Activated CD4-positive, alpha-beta memory T cell treated with anti-CD3 and anti-CD28 coated beads for 36 hours (primary cell): Measurements from ENCODE around the gene MXRA8. TPM values are rescaled to one million over a fixed set of nuclear protein-coding genes. Genes with fewer than 3 reads are reported as not detected.

Source experiments
- CTCF ChIA-PET: fragments of 350-600 bp; sonication (Branson Sonifier 250); formaldehyde crosslinking; loops from one replicate; lab custom pipeline; 2021; ENCODE audit warnings: antibody characterized with exemption, inconsistent platforms; lab: Charles Lee
- POLR2A ChIA-PET: fragments of 350-600 bp; sonication (Branson Sonifier 250); formaldehyde crosslinking; loops from one replicate; lab custom pipeline; 2021; ENCODE audit warnings: antibody characterized with exemption; lab: Charles Lee
- DNase-seq: peaks from one replicate; pipeline ENCODE4 v3.0.0-alpha.2; 2020
- H3K27ac Mint-ChIP-seq: one replicate; pipeline ENCODE4 v1.8.0; 2021; ENCODE audit warnings: mixed read lengths
- H3K27me3 Mint-ChIP-seq: one replicate; pipeline ENCODE4 v1.8.0; 2021; ENCODE audit warnings: mixed read lengths
- H3K36me3 Mint-ChIP-seq: one replicate; pipeline ENCODE4 v1.8.0; 2021; ENCODE audit warnings: mixed read lengths
- H3K4me1 Mint-ChIP-seq: one replicate; pipeline ENCODE4 v1.8.0; 2021; ENCODE audit warnings: low read depth, mixed read lengths
- H3K4me3 Mint-ChIP-seq: one replicate; pipeline ENCODE4 v1.8.0; 2021; ENCODE audit warnings: mild to moderate bottlenecking, mixed read lengths
- H3K9me3 Mint-ChIP-seq: one replicate; pipeline ENCODE4 v1.8.0; 2021; ENCODE audit warnings: mixed read lengths
- intact Hi-C: fragments of 100-400 bp; cut with micrococcal nuclease; formaldehyde crosslinking; loops from one replicate; pipeline ENCODE4 v1.15.1; 2023
- total RNA-seq, 2 experiments: library from RNA; stranded (reverse); gene quantifications; one replicate each; pipeline ENCODE4 v1.2.3, GENCODE V29; 2021

MXRA8 gene
- total RNA-seq, 2 experiments from 2014 or later, result 0.19 TPM; not detected in 1

DNA sequence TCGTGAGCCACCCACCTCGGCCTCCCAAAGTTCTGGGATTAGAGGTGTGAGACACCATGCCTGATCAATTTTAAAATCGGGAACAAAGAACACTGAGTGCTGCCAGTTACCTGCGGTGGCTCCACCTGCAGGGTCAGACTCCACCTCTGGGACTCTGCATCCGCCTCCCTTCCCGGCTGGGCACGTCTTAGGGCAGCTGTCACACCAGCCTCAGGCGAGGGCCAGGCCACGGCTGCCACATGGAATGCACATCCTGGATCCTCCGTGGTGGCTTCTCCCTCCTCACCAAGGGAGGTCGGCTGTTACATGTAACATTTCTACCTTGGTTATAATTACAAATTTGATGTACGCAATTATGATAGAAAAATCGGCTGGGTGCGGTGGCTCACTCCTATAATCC, 5.9 kb upstream of the MXRA8 start:
- no peaks in the 10 kb centered on the region for H3K36me3 Mint-ChIP-seq
- peaks cover 2% of the 10 kb centered on the region for H3K4me1 Mint-ChIP-seq
- ChIA-PET CTCF (no interaction called here), POLR2A (no interaction called here)
- intact Hi-C loops, result no loop called here
- no peak overlapping the region for H3K4me3 Mint-ChIP-seq
- H3K27me3 Mint-ChIP-seq, result no peaks in the 10 kb centered on the region
- no peak overlapping the region for H3K27ac Mint-ChIP-seq
- DNase-seq, result no peak
- no peaks in the 10 kb centered on the region for H3K9me3 Mint-ChIP-seq

GRCh38 chr1:1361982-1362423, 3.6 kb upstream of the MXRA8 start:
- no peaks in the 10 kb centered on the region for H3K9me3 Mint-ChIP-seq
- peaks cover 6% of the 10 kb centered on the region for H3K27me3 Mint-ChIP-seq
- H3K36me3 Mint-ChIP-seq, result no peaks in the 10 kb centered on the region
- ChIA-PET POLR2A (no interaction called here), CTCF (interaction anchor here (1.1 kb wide), 1 partner anchor 10 kb away, joined by 4 read pairs; no protein-coding TSS in a partner anchor)
- H3K4me1 Mint-ChIP-seq, result peaks cover 4% of the 10 kb centered on the region
- intact Hi-C loops, result no loop called here
- no peak overlapping the region for H3K4me3 Mint-ChIP-seq
- H3K27ac Mint-ChIP-seq, result no peak overlapping the region
- no peak for DNase-seq

DNA sequence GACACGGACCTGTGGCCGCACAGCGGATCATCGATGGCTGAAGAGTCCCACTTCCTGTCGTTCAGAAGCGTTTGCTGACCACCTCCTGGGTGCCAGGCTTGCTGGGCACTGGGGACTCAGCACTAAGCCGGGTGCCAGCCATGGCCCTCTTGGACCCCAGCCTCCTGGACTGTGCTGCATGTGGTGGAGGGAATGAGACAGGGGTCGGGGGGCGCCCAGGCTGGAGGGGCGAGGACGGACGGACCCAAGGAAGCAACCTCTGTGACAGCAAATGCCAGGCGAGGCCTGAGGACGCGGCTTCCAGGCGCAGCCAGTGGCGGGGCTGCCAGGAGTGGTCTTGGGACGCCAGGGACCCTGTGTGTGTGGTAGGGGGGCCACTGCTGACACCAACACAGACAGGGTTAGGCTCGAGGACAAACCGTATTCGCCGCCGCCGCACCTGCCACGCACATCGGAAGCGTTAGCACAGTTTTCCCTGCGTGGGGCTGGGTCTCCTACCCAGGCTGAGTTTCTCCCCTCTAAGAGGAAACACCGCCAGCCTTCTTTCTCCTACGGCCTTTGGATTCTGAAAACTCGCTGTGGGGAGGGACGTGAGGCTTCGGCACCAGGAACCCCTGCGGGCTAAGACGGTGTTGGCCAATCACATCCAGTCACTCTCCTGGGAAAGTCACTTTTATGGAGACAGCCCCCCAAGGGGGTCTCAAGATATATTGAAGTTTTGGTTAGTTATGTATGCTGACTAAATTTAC, 3.1 kb upstream of the MXRA8 start:
- peaks cover 4% of the 10 kb centered on the region for H3K4me1 Mint-ChIP-seq
- no peaks in the 10 kb centered on the region for H3K9me3 Mint-ChIP-seq
- DNase-seq, result no peak
- intact Hi-C loops, result no loop called here
- H3K27me3 Mint-ChIP-seq, result peaks cover 6% of the 10 kb centered on the region
- POLR2A ChIA-PET, result no interaction called here
- no peaks in the 10 kb centered on the region for H3K36me3 Mint-ChIP-seq
- no peak overlapping the region for H3K4me3 Mint-ChIP-seq
- H3K27ac Mint-ChIP-seq, result no peak overlapping the region
- CTCF ChIA-PET, result no interaction called here

DNA sequence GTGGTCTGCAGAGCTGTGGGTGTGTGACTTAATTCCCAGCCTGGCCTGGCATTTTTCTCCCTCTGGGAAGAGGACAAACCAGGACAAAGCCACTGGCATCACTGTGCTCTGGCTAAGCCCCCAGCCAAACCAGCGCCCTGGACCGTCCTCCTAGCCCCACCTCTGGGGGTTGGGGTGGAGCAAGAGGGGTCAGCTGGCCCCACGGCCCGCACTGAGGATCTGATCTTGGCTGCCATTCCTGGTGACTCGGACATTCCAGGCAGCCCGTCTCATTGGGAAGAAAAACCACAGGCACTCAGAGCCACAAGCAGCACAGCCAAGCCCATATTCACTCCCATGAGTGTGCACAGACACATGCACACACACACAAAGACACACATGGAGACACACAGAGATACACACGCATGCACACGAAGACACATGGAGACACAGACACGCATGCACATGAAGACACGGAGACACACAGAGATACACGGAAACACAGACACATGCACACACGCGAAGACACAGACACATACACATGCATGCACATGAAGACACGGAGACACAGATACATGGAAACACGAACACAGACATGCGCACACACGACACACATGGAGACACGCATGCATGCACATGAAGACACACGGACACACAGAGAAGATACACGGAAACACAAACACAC, 2.3 kb upstream of the MXRA8 start:
- POLR2A ChIA-PET, result no interaction called here
- Mint-ChIP-seq H3K4me3 (no peak overlapping the region), H3K27ac (no peak overlapping the region), H3K27me3 (peaks cover 6% of the 10 kb centered on the region), H3K4me1 (peaks cover 4% of the 10 kb centered on the region), H3K9me3 (no peaks in the 10 kb centered on the region), H3K36me3 (no peaks in the 10 kb centered on the region)
- no peak for DNase-seq
- intact Hi-C loops, result no loop called here
- CTCF ChIA-PET, result no interaction called here

DNA sequence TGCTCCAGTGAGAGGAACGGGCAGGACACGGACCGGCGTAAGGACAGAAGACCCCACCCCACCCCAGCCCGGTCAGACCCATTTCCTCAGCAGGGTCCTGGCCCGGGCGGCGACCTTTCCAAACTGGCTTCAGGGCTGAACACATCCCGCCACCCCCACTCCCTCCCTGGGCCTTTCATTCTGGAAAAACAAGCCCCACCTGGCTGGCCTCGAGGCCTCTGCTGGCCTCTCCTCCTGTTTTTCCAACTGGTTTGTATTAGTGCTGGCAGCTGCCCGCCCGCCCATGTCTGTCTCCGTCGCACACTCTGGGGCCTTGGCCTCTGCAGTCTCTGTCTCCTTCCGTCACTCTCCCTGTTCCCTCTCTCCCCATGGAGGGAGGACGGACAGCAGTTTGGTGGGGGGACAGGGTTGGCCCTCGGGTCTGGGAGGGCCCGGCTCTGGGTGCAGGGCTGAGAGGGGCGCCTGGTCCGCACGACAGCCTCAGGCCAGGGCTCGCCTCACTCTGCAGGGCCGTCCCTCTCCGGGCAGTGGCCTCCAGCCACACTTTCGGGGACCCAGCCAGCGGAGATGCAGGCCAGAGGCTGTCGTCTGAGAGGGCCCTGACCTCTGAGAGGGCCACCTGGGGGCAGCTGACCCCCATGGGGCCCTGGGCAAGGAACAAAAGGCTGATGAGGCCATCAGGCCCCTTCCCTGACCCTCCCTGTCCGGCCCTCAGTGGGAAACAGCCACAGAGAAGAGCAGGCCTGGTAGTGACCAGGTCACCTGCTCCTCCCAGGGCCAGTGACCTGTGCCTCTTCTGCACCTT, 1.5 kb upstream of the MXRA8 start:
- intact Hi-C loops, result no loop called here
- Mint-ChIP-seq H3K4me1 (peaks cover 4% of the 10 kb centered on the region), H3K9me3 (no peaks in the 10 kb centered on the region), H3K27ac (no peak overlapping the region), H3K36me3 (no peaks in the 10 kb centered on the region), H3K4me3 (no peak overlapping the region), H3K27me3 (peaks cover 6% of the 10 kb centered on the region)
- POLR2A ChIA-PET, result no interaction called here
- no peak for DNase-seq
- CTCF ChIA-PET, result no interaction called here

DNA sequence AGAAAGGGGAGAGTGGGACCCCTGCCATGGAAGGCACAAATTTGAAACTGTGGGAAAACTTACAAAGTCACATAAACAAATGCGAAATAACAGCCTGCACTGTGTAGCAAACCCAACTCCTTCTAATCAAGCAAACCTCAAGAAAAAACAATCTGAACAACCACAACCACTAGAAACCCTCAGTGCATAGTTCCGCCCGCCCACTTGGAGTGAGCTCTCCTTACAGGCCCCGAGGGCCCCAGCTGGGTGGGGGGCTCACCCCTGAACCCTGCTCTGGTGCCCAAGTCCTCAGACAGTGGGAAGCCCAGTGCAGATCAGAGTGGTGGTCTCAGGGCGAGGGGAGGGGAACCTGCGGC, 931 bp upstream of the MXRA8 start:
- H3K4me1 Mint-ChIP-seq, result peaks cover 4% of the 10 kb centered on the region
- intact Hi-C loops, result no loop called here
- H3K9me3 Mint-ChIP-seq, result no peaks in the 10 kb centered on the region
- peaks cover 7% of the 10 kb centered on the region for H3K27me3 Mint-ChIP-seq
- POLR2A ChIA-PET, result no interaction called here
- no peak overlapping the region for H3K27ac Mint-ChIP-seq
- no peak for DNase-seq
- H3K36me3 Mint-ChIP-seq, result no peaks in the 10 kb centered on the region
- H3K4me3 Mint-ChIP-seq, result no peak overlapping the region
- CTCF ChIA-PET, result no interaction called here

DNA sequence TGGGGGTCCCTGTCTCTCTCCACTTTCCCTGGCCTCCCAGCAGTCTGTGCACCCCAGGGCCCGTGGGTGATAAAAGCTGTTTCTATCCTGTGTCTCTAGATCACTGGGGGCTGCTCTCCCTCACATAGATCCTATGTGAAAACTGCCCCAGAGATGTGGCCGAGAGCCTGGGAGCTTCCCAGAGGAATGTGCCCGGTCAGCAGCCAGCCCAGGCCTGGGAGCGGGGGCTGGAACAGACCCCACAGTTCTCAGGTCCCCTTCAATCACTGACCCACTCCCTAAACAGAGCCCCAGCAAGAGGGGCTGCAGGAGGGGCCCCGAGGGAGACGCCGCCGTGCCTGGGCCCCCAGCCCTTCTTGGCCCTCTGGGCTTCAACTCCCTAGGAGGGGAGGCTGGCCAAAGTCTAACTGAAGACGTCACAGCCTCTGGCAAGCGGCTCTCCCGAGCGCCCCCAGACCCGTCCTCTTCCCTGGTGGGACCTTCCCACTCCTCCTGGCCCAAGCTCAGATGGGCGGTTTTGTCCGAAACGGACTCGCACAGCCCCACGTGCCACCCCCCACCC, 403 bp downstream of the MXRA8 start:
- POLR2A ChIA-PET, result no interaction called here

DNA sequence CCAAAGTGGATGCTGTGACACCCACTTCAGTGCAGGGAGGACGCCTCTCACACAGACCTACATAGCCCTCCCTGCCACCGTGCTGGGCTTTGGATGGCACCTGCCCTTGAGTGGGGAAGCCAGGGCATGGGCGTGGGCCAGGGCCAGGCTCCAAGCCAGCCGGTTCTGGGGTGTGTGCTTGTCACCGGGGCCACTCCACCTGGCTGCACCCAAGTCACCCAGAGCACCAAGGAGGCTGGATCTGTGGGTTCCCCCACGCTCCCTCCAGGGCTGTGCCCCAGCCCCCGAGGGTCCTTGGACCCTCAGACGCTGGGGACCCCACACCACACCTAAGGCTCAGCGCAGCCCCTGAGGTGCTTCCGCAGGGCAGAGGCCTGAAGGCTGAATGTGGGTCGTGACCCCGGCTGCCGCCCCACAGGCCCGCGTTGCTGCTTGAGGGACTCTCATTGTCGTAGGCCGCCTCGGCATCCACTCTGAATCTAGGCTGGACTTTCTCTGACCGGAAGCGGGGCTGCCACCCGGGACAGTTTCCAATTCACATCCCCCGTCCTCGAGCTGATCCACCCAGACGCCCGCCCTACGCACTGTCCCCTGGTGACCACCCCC, 1.5 kb downstream of the MXRA8 start:
- intact Hi-C loops, result no loop called here
- CTCF ChIA-PET, result no interaction called here
- Mint-ChIP-seq H3K4me1 (peaks cover 6% of the 10 kb centered on the region), H3K9me3 (no peaks in the 10 kb centered on the region), H3K27ac (no peak overlapping the region), H3K27me3 (peaks cover 29% of the 10 kb centered on the region), H3K4me3 (no peak overlapping the region), H3K36me3 (no peaks in the 10 kb centered on the region)
- DNase-seq, result no peak
- POLR2A ChIA-PET, result no interaction called here

More for the DNA sequence above, 403 bp downstream of the MXRA8 start:
- H3K9me3 Mint-ChIP-seq, result no peaks in the 10 kb centered on the region
- intact Hi-C loops, result no loop called here
- peaks cover 6% of the 10 kb centered on the region for H3K4me1 Mint-ChIP-seq
- CTCF ChIA-PET, result no interaction called here
- no peak for DNase-seq
- no peak overlapping the region for H3K4me3 Mint-ChIP-seq
- H3K27ac Mint-ChIP-seq, result no peak overlapping the region
- no peaks in the 10 kb centered on the region for H3K36me3 Mint-ChIP-seq
- H3K27me3 Mint-ChIP-seq, result peaks cover 19% of the 10 kb centered on the region

DNA sequence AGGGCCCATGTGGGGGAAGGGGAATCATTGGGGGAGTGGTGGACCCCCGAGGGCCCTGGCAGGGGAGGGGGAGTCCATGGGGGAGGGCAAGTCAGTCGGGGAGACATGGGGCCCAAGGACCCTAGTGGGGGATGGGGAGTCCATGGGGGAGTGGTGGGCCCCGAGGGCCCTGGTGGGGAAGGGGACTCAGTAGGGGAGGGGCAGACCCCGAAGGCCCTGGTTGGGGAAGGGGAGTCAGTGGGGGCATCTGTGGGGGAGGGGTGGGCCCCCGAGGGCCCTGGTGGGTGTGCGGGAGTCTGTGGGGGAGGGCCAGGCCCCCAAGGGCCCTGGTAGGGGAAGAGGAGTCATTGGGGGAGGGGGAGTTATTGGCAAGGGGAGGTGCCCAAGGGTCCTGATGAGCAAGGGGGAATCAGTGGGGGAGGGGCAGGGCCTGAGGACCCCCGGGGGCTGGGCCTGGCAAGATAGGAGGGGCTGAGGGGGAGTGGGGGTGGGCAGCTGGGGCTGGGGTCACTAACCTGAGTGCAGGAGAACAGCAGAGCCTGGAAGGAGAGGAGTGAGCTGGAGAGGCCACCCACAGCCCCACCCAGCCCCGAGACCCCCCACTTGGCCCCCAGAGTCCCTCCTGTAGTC, 2.1 kb downstream of the MXRA8 start:
- intact Hi-C loops, result no loop called here
- no peaks in the 10 kb centered on the region for H3K9me3 Mint-ChIP-seq
- ChIA-PET CTCF (no interaction called here), POLR2A (no interaction called here)
- no peaks in the 10 kb centered on the region for H3K36me3 Mint-ChIP-seq
- H3K4me1 Mint-ChIP-seq, result peaks cover 6% of the 10 kb centered on the region
- DNase-seq, result no peak
- no peak overlapping the region for H3K27ac Mint-ChIP-seq
- H3K4me3 Mint-ChIP-seq, result no peak overlapping the region
- H3K27me3 Mint-ChIP-seq, result peaks cover 31% of the 10 kb centered on the region

- intact Hi-C loops, result no loop called here
- no peaks in the 10 kb centered on the region for H3K9me3 Mint-ChIP-seq
- H3K36me3 Mint-ChIP-seq, result no peaks in the 10 kb centered on the region
- no peak for DNase-seq
- H3K27ac Mint-ChIP-seq, result no peak overlapping the region
- H3K4me1 Mint-ChIP-seq, result peaks cover 6% of the 10 kb centered on the region
- no peak overlapping the region for H3K4me3 Mint-ChIP-seq
- CTCF ChIA-PET, result no interaction called here
- POLR2A ChIA-PET, result interaction anchor here (1.2 kb wide), 1 partner anchor 13 kb away, joined by 3 read pairs; no protein-coding TSS in a partner anchor
- peaks cover 31% of the 10 kb centered on the region for H3K27me3 Mint-ChIP-seq
Observed at GRCh38 chr1:1355416-1355815, 2.9 kb downstream of the MXRA8 start.
